ENCODE data around the gene TLE2. TPM values are rescaled to one million over a fixed set of nuclear protein-coding genes. Genes with fewer than 3 reads are reported as not detected.

TLE2 gene
- total RNA-seq, 2 experiments from 2014 or later = 1.2 to 1.6 TPM

GRCh38 chr19:3034406-3034655, 5.3 kb upstream of the TLE2 start:
- TF ChIP-seq CTCF (conservative IDR thresholded peaks at IDR 0.05; ENCODE audit: low read length) (no peak), EZH2phosphoT487 (IDR thresholded peaks at IDR 0.05; ENCODE audit: borderline replicate concordance, low read depth, low read length) (no peak)
- CTCF ChIA-PET (ENCODE audit: unreplicated experiment) = interaction anchor here (1.3 kb wide), 1 partner anchor 84 kb away, joined by 3 read pairs; no protein-coding TSS in a partner anchor
- Histone ChIP-seq H3K4me1 (ENCODE audit: insufficient read depth, low read length, poor library complexity, severe bottlenecking) (peaks cover 15% of the 10 kb centered on the region), H4K20me1 (ENCODE audit: insufficient read depth, low read length) (no peaks in the 10 kb centered on the region), H3K79me2 (ENCODE audit: insufficient read depth, low read depth, low read length) (no peaks in the 10 kb centered on the region), H3K36me3 (ENCODE audit: insufficient read depth, low read length) (no peaks in the 10 kb centered on the region), H3K4me2 (ENCODE audit: low read length) (peak overlapping the region; percentile 92), H3K9me3 (ENCODE audit: low read length) (no peaks in the 10 kb centered on the region), H3K9me2 (ENCODE audit: insufficient read depth, low read length) (no peaks in the 10 kb centered on the region), H3K27ac (ENCODE audit: low read depth, low read length, poor library complexity, severe bottlenecking) (no peak overlapping the region), H2AFZ (ENCODE audit: low read length) (no peak overlapping the region), H3K4me3 (ENCODE audit: low read depth, low read length, poor library complexity, severe bottlenecking) (no peak overlapping the region)
- DNase-seq (ENCODE audit: low spot score) = no peak
- intact Hi-C loops (cut with micrococcal nuclease; ENCODE audit: unreplicated experiment) = no loop called here
- BruUV-seq (replicated peaks) = no TSS peak
- POLR2A ChIA-PET = no interaction called here

DNA sequence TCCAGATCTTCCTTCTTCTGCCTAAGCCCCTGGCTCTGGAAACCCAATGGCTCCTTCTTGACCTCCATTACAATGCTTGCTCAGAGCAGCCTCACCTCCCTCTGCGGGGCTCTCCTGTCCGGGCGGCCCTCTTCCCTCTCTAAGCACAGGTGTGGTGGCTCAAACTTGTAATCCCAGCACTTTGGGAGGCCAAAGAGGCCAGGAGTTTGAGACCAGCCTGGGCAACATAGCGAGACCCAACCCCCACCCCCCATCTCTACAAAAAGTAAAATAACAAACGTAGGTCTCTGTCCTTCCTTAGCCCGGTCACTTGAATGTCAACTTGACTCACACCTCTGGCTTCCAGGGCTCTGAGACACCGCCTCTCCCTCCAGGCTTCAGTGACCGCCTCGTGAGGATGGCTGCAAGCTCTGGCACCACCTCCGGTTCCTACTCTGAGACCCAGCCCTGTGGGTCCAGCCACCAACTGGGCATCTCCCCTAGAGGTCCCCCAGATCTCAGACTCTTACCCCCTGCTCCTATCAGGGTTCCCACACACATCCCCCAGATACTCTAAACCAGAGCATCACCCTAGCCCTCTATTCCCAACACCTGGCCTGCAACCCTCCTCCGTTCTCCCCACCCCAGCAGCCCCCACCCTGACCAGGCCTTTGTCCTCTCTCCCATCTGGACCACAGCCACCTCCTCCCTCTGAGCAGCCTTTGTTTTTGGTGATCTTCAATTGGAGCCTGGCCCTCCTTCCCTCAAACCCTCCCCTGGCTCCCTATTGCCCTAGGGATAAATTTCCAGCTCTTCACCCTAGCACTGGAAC, 4.7 kb upstream of the TLE2 start:
- Histone ChIP-seq H2AFZ (ENCODE audit: low read length) (no peak overlapping the region), H4K20me1 (ENCODE audit: insufficient read depth, low read length) (no peaks in the 10 kb centered on the region), H3K4me2 (ENCODE audit: low read length) (no peak overlapping the region), H3K4me3 (ENCODE audit: low read depth, low read length, poor library complexity, severe bottlenecking) (no peak overlapping the region), H3K36me3 (ENCODE audit: insufficient read depth, low read length) (no peaks in the 10 kb centered on the region), H3K79me2 (ENCODE audit: insufficient read depth, low read depth, low read length) (no peaks in the 10 kb centered on the region), H3K9me3 (ENCODE audit: low read length) (no peaks in the 10 kb centered on the region), H3K9me2 (ENCODE audit: insufficient read depth, low read length) (no peaks in the 10 kb centered on the region), H3K27ac (ENCODE audit: low read depth, low read length, poor library complexity, severe bottlenecking) (no peak overlapping the region), H3K4me1 (ENCODE audit: insufficient read depth, low read length, poor library complexity, severe bottlenecking) (peaks cover 16% of the 10 kb centered on the region)
- no peak for TF ChIP-seq EZH2phosphoT487 (IDR thresholded peaks at IDR 0.05; ENCODE audit: borderline replicate concordance, low read depth, low read length)
- ChIA-PET POLR2A (no interaction called here), CTCF (ENCODE audit: unreplicated experiment) (no interaction called here)
- intact Hi-C loops (cut with micrococcal nuclease; ENCODE audit: unreplicated experiment) = no loop called here
- BruUV-seq (replicated peaks) = no TSS peak
- no peak for DNase-seq (ENCODE audit: low spot score)

- Histone ChIP-seq H4K20me1 (ENCODE audit: insufficient read depth, low read length) (no peaks in the 10 kb centered on the region), H3K27ac (ENCODE audit: low read depth, low read length, poor library complexity, severe bottlenecking) (no peak overlapping the region), H3K9me3 (ENCODE audit: low read length) (no peaks in the 10 kb centered on the region), H3K79me2 (ENCODE audit: insufficient read depth, low read depth, low read length) (no peaks in the 10 kb centered on the region), H2AFZ (ENCODE audit: low read length) (no peak overlapping the region), H3K36me3 (ENCODE audit: insufficient read depth, low read length) (no peaks in the 10 kb centered on the region), H3K4me3 (ENCODE audit: low read depth, low read length, poor library complexity, severe bottlenecking) (no peak overlapping the region), H3K4me2 (ENCODE audit: low read length) (no peak overlapping the region), H3K4me1 (ENCODE audit: insufficient read depth, low read length, poor library complexity, severe bottlenecking) (peaks cover 20% of the 10 kb centered on the region), H3K9me2 (ENCODE audit: insufficient read depth, low read length) (no peaks in the 10 kb centered on the region)
- DNase-seq (ENCODE audit: low spot score) = no peak
- ChIA-PET CTCF (ENCODE audit: unreplicated experiment) (no interaction called here), POLR2A (interaction anchor here (0.9 kb wide), 1 partner anchor 27 kb away, joined by 3 read pairs; no protein-coding TSS in a partner anchor)
- intact Hi-C loops (cut with micrococcal nuclease; ENCODE audit: unreplicated experiment) = no loop called here
- BruUV-seq (replicated peaks) = no TSS peak
- no peak for TF ChIP-seq EZH2phosphoT487 (IDR thresholded peaks at IDR 0.05; ENCODE audit: borderline replicate concordance, low read depth, low read length)
- TF ChIP-seq CTCF (conservative IDR thresholded peaks at IDR 0.05; ENCODE audit: low read length) = no peak
Measured at GRCh38 chr19:3031607-3031867, 2.5 kb upstream of the TLE2 start.
